GM23248 (cell line): ENCODE results near the gene STON2. TPM values are rescaled to one million over a fixed set of nuclear protein-coding genes. Genes with fewer than 3 reads are reported as not detected.

Source experiments
- DNase-seq: peaks from one replicate; pipeline ENCODE4 v3.0.0-alpha.2; 2015
- H2AFZ ChIP-seq: fragments of 200-600 bp; sonication (generic); 2 replicates; pipeline ENCODE4 v1.6.1; 2016; ENCODE audit warnings: antibody characterized with exemption
- H3F3A ChIP-seq: fragments of 200-600 bp; sonication (generic); 2 replicates; pipeline ENCODE4 v1.6.1; 2016; ENCODE audit warnings: mild to moderate bottlenecking, antibody characterized with exemption, mixed run types; ENCODE audit not compliant: insufficient read depth
- H3K27ac ChIP-seq: fragments of 200-600 bp; sonication (generic); 2 replicates; pipeline ENCODE4 v1.5.1; 2016; ENCODE audit warnings: mild to moderate bottlenecking
- H3K27me3 ChIP-seq: fragments of 200-600 bp; sonication (generic); replicated peaks from 2 replicates; pipeline ENCODE4 v1.6.1; 2016; ENCODE audit warnings: mild to moderate bottlenecking; ENCODE audit not compliant: insufficient read depth
- H3K36me3 ChIP-seq: fragments of 200-600 bp; sonication (generic); 2 replicates; pipeline ENCODE4 v1.6.1; 2016; ENCODE audit warnings: low read depth, mild to moderate bottlenecking
- H3K4me1 ChIP-seq: fragments of 200-600 bp; sonication (generic); 2 replicates; pipeline ENCODE4 v1.6.1; 2016; ENCODE audit warnings: mild to moderate bottlenecking; ENCODE audit not compliant: insufficient read depth
- H3K4me2 ChIP-seq: fragments of 200-600 bp; sonication (generic); one replicate; pipeline ENCODE4 v1.6.1; 2016; ENCODE audit warnings: mild to moderate bottlenecking; ENCODE audit not compliant: unreplicated experiment
- H3K4me3 ChIP-seq: fragments of 200-600 bp; sonication (generic); 2 replicates; pipeline ENCODE4 v1.5.1; 2016; ENCODE audit warnings: mild to moderate bottlenecking
- H3K79me2 ChIP-seq: fragments of 200-600 bp; sonication (generic); 2 replicates; pipeline ENCODE4 v1.6.1; 2016; ENCODE audit warnings: mild to moderate bottlenecking; ENCODE audit not compliant: insufficient read depth
- H3K9ac ChIP-seq: fragments of 200-600 bp; sonication (generic); 2 replicates; pipeline ENCODE4 v1.6.1; 2016; ENCODE audit warnings: mild to moderate bottlenecking
- H3K9me2 ChIP-seq: fragments of 200-600 bp; sonication (generic); 2 replicates; pipeline ENCODE4 v1.6.1; 2016; ENCODE audit warnings: mixed run types, mild to moderate bottlenecking, moderate library complexity; ENCODE audit not compliant: insufficient read depth
- H3K9me3 ChIP-seq: fragments of 200-600 bp; sonication (generic); one replicate; pipeline ENCODE4 v1.6.1; 2017; ENCODE audit warnings: low read depth
- H4K20me1 ChIP-seq: fragments of 200-600 bp; sonication (generic); 2 replicates; pipeline ENCODE4 v1.6.0; 2016; ENCODE audit not compliant: insufficient read depth
- EZH2 ChIP-seq: fragments of 200-600 bp; sonication (generic); IDR thresholded peaks from 2 replicates; pipeline ENCODE4 v1.6.1; 2018; ENCODE audit warnings: antibody characterized with exemption, mild to moderate bottlenecking; ENCODE audit not compliant: insufficient read depth, poor library complexity, severe bottlenecking
- EZH2phosphoT487 ChIP-seq: fragments of 200-600 bp; sonication (generic); IDR thresholded peaks from 2 replicates; pipeline ENCODE4 v1.6.1; 2018; ENCODE audit warnings: antibody characterized with exemption, moderate library complexity, mild to moderate bottlenecking, low read depth; ENCODE audit not compliant: insufficient read depth
- WGBS, 2 experiments: methylation state at CpG; one replicate each; pipeline ENCODE4 v1.1.6; 2015 to 2017; ENCODE audit warnings: low lambda C conversion rate in 2 of 2, low coverage in 1 of 2; ENCODE audit errors: missing lambda C conversion rate in 2 of 2; 5-methylcytosine and 5-hydroxymethylcytosine counted together
- in situ Hi-C: fragments of 300-500 bp; cut with MboI; formaldehyde crosslinking; loops from 2 replicates; pipeline ENCODE4 v1.15.0; 2020
- polyA plus RNA-seq: library from polyadenylated mRNA; unstranded; fragments of >200 nt; fragmentation: Nextera tagmentation; extraction: Ambion mirVana; gene quantifications from 2 replicates; pipeline ENCODE4 v1.2.1, GENCODE V29; 2016
- total RNA-seq: library from RNA; depleted of rRNA; stranded (reverse); fragments of >200 nt; shearing (Covaris generic); gene quantifications from 2 replicates; pipeline ENCODE4 v1.2.3, GENCODE V29; 2014

The STON2 gene
- total and polyA plus RNA-seq, 2 experiments from 2014 or later: 0.14 TPM; not detected in 1

DNA sequence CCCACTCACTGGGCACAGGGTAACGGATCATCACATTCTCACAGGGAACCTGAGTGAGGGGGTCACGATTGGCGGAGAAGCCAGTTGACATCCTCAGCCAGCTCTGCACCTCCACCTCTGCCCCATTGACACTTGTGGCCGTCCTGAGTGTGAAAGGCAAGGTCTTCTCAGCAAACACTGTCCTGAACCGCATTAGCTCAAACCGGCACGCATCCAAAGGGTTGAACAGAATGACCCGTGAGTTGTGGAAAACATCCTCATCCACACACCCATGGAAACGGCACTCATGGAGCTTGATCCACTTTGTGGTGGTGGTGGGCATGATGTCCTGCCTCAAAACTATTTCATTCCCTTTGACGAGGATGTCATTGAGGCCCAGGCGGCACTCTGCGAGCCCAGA is 123.0 kb downstream of the STON2 start:
- Histone ChIP-seq H2AFZ (no peak overlapping the region), H3K79me2 (no peaks in the 10 kb centered on the region)
- DNase-seq: no peak

DNA sequence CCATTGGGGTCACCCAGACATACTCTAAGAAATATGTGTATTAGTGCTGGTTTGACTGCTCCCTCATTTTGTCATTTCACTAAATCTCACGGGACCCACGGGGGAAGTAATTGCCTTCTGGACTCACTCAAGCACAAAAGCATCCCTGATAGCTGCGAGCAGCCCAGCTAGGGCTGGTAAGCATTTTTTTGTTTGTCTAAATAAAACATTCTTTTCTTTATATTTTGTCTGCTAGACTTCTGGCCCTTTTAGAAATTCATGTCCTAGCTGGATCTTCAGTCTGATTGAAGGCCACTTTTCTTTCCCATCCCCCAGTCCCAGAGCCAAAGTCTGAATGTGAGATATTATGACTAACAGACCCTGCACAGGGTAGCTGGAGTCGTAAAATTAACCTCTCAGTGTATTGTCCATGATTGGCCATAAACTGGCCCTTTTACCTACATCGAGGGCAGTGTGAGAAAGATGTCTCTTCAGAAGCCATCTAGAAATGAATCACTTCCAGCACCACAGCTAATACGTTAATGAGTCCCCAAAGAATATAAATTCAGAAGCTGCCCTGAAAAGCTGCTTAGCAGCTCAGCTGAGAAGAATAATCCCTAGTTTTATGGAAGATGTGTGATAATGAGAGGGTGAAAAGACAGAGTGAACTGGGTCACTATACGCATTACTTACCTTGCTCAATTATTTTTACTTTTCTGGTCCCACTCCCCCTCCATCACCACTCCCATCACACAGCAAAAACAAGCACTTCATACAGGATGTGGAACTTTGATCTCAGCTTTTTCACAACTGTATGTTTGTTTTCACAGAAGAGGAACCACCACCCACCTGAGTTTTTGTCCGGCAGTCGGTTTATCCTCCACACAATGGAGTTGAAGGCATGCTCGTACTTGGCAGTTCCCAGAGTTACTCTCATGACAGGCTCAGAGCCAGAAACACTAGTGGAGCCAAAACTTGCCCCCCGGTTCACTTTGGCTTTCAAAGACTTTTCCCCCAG is 123.8 kb downstream of the STON2 start:
- no peaks in the 10 kb centered on the region for H3K4me1 ChIP-seq
- no peak overlapping the region for H3K4me3 ChIP-seq
- no peaks in the 10 kb centered on the region for H3F3A ChIP-seq
- in situ Hi-C loops: no loop called here
- no peaks in the 10 kb centered on the region for H3K9me2 ChIP-seq
- no peak overlapping the region for H2AFZ ChIP-seq
- no peak overlapping the region for H3K9ac ChIP-seq
- H3K4me2 ChIP-seq: no peak overlapping the region
- H3K9me3 ChIP-seq: no peaks in the 10 kb centered on the region
- TF ChIP-seq EZH2: no peak
- no peak for TF ChIP-seq EZH2phosphoT487
- DNase-seq: no peak
- WGBS, 2 experiments: 75 to 78% methylated on average over 11 of the region's 11 CpGs
- no peaks in the 10 kb centered on the region for H3K79me2 ChIP-seq
- no peaks in the 10 kb centered on the region for H3K36me3 ChIP-seq
- no peak overlapping the region for H3K27ac ChIP-seq
- no peaks in the 10 kb centered on the region for H4K20me1 ChIP-seq
- peaks cover 16% of the 10 kb centered on the region for H3K27me3 ChIP-seq

More for the DNA sequence above, 123.0 kb downstream of the STON2 start:
- WGBS, 2 experiments: 78 to 81% methylated on average over 12 of the region's 12 CpGs
- H3K9ac ChIP-seq: no peak overlapping the region
- no peaks in the 10 kb centered on the region for H3K4me1 ChIP-seq
- H3K9me3 ChIP-seq: no peaks in the 10 kb centered on the region
- in situ Hi-C loops: no loop called here
- H3K36me3 ChIP-seq: no peaks in the 10 kb centered on the region
- H3K4me3 ChIP-seq: no peak overlapping the region
- peaks cover 16% of the 10 kb centered on the region; the same call in 1 of the 2 replicates for H3K27me3 ChIP-seq
- H3K27ac ChIP-seq: no peak overlapping the region
- TF ChIP-seq EZH2phosphoT487: no peak
- no peak for TF ChIP-seq EZH2
- no peaks in the 10 kb centered on the region for H4K20me1 ChIP-seq
- H3K4me2 ChIP-seq: no peak overlapping the region
- no peaks in the 10 kb centered on the region for H3K9me2 ChIP-seq
- H3F3A ChIP-seq: no peaks in the 10 kb centered on the region

DNA sequence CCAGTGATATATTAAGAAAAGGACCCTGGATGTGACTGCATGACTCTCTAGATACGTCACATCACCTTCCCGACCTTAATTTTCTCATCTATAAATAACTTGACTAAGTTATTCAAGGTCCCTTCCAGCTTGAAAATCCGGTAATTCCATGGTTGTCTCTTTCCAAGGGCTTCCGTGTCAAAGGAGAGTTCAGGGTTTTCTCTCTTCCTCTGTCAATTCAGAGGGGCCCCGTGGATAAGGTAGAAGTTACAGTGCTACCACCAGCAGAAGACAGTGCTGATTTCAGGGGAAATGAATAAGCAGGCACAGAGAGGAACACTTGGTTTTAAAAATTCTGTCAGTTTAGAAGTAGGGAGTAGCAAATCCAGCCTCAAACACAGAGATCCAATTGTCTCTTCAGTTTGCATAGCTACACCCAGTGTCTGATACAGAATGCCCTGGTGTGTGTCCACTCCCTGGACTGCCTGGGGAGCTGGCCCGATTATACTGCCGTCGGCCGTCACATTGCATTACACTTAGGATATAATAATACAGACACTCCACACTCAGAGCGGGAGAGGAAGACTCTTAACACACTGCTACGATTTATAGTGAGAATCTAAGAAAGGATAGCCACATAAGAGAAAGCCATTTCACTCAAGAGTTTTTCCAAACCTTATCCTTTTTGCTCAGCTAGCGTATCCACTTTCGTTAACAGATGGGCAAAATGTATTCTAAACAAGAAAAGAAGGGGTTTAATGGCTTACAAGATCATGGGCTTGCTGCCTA is 124.6 kb downstream of the STON2 start:
- in situ Hi-C loops: no loop called here
- WGBS, 2 experiments: 77% methylated on average over 13 of the region's 13 CpGs
- H3K79me2 ChIP-seq: no peaks in the 10 kb centered on the region

DNA sequence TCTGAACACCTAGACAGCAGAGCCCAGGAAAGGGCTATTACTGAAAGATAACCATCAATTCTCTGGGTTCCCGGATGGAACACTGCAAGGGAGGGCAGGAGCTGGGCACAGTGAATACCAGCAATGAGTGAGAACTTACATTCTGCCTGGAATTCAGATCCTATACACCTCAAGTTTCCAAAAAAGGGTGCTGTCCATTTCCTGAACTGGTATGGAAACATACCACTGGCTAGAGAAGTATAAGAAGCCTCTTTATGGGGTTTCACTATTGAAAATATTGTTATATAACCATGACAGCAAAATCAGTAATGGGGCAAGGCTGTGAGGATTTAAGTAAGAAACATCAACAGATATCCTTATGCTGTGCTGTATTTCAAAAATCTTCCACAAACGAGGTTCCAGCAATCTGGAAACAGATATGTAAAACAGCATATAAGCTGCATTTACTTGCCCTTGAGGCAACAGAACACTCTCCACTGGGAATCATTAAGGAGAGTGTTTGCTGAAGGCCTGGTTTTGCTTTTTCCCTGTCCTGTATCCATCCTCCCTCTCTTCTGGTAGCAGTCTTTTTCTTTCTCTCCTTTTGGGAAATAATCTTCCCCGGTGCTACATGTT is 126.1 kb downstream of the STON2 start:
- H3K9me2 ChIP-seq: no peaks in the 10 kb centered on the region
- H3F3A ChIP-seq: no peaks in the 10 kb centered on the region
- no peak overlapping the region for H3K4me2 ChIP-seq
- H3K9ac ChIP-seq: no peak overlapping the region
- 65 to 66% methylated on average over 3 of the region's 3 CpGs for WGBS, 2 experiments
- no peak overlapping the region for H3K27ac ChIP-seq
- no peaks in the 10 kb centered on the region for H3K4me1 ChIP-seq
- H3K36me3 ChIP-seq: no peaks in the 10 kb centered on the region
- H2AFZ ChIP-seq: no peak overlapping the region
- no peak overlapping the region for H3K4me3 ChIP-seq
- DNase-seq: no peak
- no peaks in the 10 kb centered on the region for H3K9me3 ChIP-seq
- in situ Hi-C loops: loop anchor here (5.0 kb wide), 1 partner anchor 178 kb away; no protein-coding TSS in a partner anchor
- peaks cover 21% of the 10 kb centered on the region for H3K27me3 ChIP-seq
- H3K79me2 ChIP-seq: no peaks in the 10 kb centered on the region
- no peaks in the 10 kb centered on the region for H4K20me1 ChIP-seq
- TF ChIP-seq EZH2phosphoT487: no peak
- no peak for TF ChIP-seq EZH2

More for the DNA sequence above, 124.6 kb downstream of the STON2 start:
- no peaks in the 10 kb centered on the region for H4K20me1 ChIP-seq
- TF ChIP-seq EZH2phosphoT487: no peak
- H3K36me3 ChIP-seq: no peaks in the 10 kb centered on the region
- no peak for DNase-seq
- H3K9me3 ChIP-seq: no peaks in the 10 kb centered on the region
- no peaks in the 10 kb centered on the region for H3F3A ChIP-seq
- no peak overlapping the region for H3K4me2 ChIP-seq
- H3K9me2 ChIP-seq: no peaks in the 10 kb centered on the region
- peaks cover 21% of the 10 kb centered on the region for H3K27me3 ChIP-seq
- no peak overlapping the region for H3K27ac ChIP-seq
- no peak overlapping the region for H3K4me3 ChIP-seq
- H3K4me1 ChIP-seq: no peaks in the 10 kb centered on the region
- H3K9ac ChIP-seq: no peak overlapping the region
- H2AFZ ChIP-seq: no peak overlapping the region
